Hematopoietic multipotent progenitor cell (in vitro differentiated cells): ENCODE measurements around the gene SMIM24. TPM values are rescaled to one million over a fixed set of nuclear protein-coding genes. Genes with fewer than 3 reads are reported as not detected.
A peak's percentile ranks its signal among the peaks of the same experiment; 100 is the strongest.
"Not testable (repeated sequence)": the region's sequence is repeated elsewhere in the genome, so short reads cannot be mapped to it uniquely, and the experiment has no call there.

ENCODE experiments used
- DNase-seq, 3 donors: peaks; one replicate each; pipeline ENCODE4 v3.0.0-alpha.2; 2011 to 2015; ENCODE audit warnings: low read depth in 2 of 3, low spot score in 2 of 3
- total RNA-seq: library from RNA; depleted of rRNA; stranded (reverse); fragments of >200 nt; gene quantifications from one replicate; pipeline ENCODE4 v1.2.3, GENCODE V29; 2012

Gene SMIM24
- 75.7 TPM for total RNA-seq

GRCh38 chr19:3480383-3481091 is at the start of gene SMIM24:
Gene SMIM24 (minus strand): TSS chr19:3480525. CDS start chr19:3480463, 62 bp downstream.
- no peak for DNase-seq

- DNase-seq: not testable (repeated sequence)
Measured at GRCh38 chr19:3529299-3529698, 49.0 kb upstream of the SMIM24 start.

GRCh38 chr19:3528539-3529211 is 48.4 kb upstream of the SMIM24 start:
- no peak for DNase-seq

GRCh38 chr19:3528080-3528479 is 47.8 kb upstream of the SMIM24 start:
- DNase-seq: no peak

GRCh38 chr19:3527238-3527910 is 47.0 kb upstream of the SMIM24 start:
- DNase-seq: no peak

- no peak for DNase-seq
Measured at GRCh38 chr19:3526507-3527237, 46.3 kb upstream of the SMIM24 start.

GRCh38 chr19:3524904-3525451 is 44.7 kb upstream of the SMIM24 start:
- DNase-seq: no peak

- no peak for DNase-seq
Measured at GRCh38 chr19:3524078-3524842, 43.9 kb upstream of the SMIM24 start.

- DNase-seq: no peak
Measured at GRCh38 chr19:3523361-3524077, 43.2 kb upstream of the SMIM24 start.

GRCh38 chr19:3522421-3523360 is 42.4 kb upstream of the SMIM24 start:
- DNase-seq: no peak

- DNase-seq: no peak
Measured at GRCh38 chr19:3521104-3521445, 40.8 kb upstream of the SMIM24 start.

GRCh38 chr19:3520166-3521103 is 40.1 kb upstream of the SMIM24 start:
- peak in 1 of 3 donors; percentile 27 for DNase-seq

- no peak for DNase-seq
Measured at GRCh38 chr19:3519126-3519525, 38.8 kb upstream of the SMIM24 start.

GRCh38 chr19:3518659-3519058 is 38.3 kb upstream of the SMIM24 start:
- DNase-seq: no peak

- DNase-seq: no peak
Measured at GRCh38 chr19:3518255-3518654, 37.9 kb upstream of the SMIM24 start.

- no peak for DNase-seq
Measured at GRCh38 chr19:3517638-3518037, 37.3 kb upstream of the SMIM24 start.

- peak in 1 of 3 donors; percentile 14 for DNase-seq
Measured at GRCh38 chr19:3516675-3517207, 36.4 kb upstream of the SMIM24 start.
